ENCODE data around the gene MOCS2. TPM values are rescaled to one million over a fixed set of nuclear protein-coding genes. Genes with fewer than 3 reads are reported as not detected.

MOCS2 gene
- total and polyA plus RNA-seq, 2 of the 8 experiments (the other 6 are each of a cell fraction or from before 2014, with no cell fraction given): 6.7 to 16.1 TPM

GRCh38 chr5:53126521-53126920, 17.0 kb upstream of the MOCS2 start (continued):
- TF ChIP-seq USF2 (IDR thresholded peaks at IDR 0.05; ENCODE audit: low read length): no peak
